Ishikawa (cell line): Measurements from ENCODE around the gene CLIP4.

Source experiments
- CEBPB ChIP-seq: IDR thresholded peaks from 2 replicates; pipeline ENCODE4 v1.6.1; 2012
- CREB1 ChIP-seq: IDR thresholded peaks from 2 replicates; pipeline ENCODE4 v1.6.1; 2012; ENCODE audit warnings: low read depth
- EGR1 ChIP-seq: IDR thresholded peaks from 2 replicates; pipeline ENCODE4 v1.6.1; 2012
- EP300 ChIP-seq: IDR thresholded peaks from 2 replicates; pipeline ENCODE4 v1.6.1; 2012; ENCODE audit warnings: borderline replicate concordance
- FOXM1 ChIP-seq: IDR thresholded peaks from 2 replicates; pipeline ENCODE4 v1.6.1; 2012; ENCODE audit warnings: low read depth, borderline replicate concordance
- MAX ChIP-seq: IDR thresholded peaks from 2 replicates; pipeline ENCODE4 v1.6.1; 2012
- NFIC ChIP-seq: IDR thresholded peaks from 2 replicates; pipeline ENCODE4 v1.6.1; 2012
- RAD21 ChIP-seq: IDR thresholded peaks from 2 replicates; pipeline ENCODE4 v1.6.1; 2012; ENCODE audit warnings: low read depth
- REST ChIP-seq: IDR thresholded peaks from 2 replicates; pipeline ENCODE4 v1.6.1; 2012; ENCODE audit warnings: low read depth, mild to moderate bottlenecking
- TAF1 ChIP-seq: IDR thresholded peaks from 2 replicates; pipeline ENCODE4 v1.6.1; 2012; ENCODE audit warnings: low read depth, mild to moderate bottlenecking
- TCF12 ChIP-seq: IDR thresholded peaks from 2 replicates; pipeline ENCODE4 v1.6.1; 2012; ENCODE audit warnings: low read depth
- TEAD4 ChIP-seq: IDR thresholded peaks from 2 replicates; pipeline ENCODE4 v1.6.1; 2012
- YY1 ChIP-seq: IDR thresholded peaks from 2 replicates; pipeline ENCODE4 v1.6.1; 2012; ENCODE audit warnings: low read depth
- ZBTB7A ChIP-seq: IDR thresholded peaks from 2 replicates; pipeline ENCODE4 v1.6.1; 2012; ENCODE audit warnings: low read depth
- TF ChIP-seq, protein P1 (sequence below): IDR thresholded peaks from 2 replicates; pipeline ENCODE4 v1.6.1; 2012

Gene CLIP4

GRCh38 chr2:29229640-29230039 lies 114.4 kb downstream of the CLIP4 start:
- TF ChIP-seq CREB1 (no peak), TEAD4 (no peak), YY1 (no peak), TCF12 (no peak), REST (no peak), CEBPB (no peak), ZBTB7A (no peak)
- TF ChIP-seq, protein P1, sequence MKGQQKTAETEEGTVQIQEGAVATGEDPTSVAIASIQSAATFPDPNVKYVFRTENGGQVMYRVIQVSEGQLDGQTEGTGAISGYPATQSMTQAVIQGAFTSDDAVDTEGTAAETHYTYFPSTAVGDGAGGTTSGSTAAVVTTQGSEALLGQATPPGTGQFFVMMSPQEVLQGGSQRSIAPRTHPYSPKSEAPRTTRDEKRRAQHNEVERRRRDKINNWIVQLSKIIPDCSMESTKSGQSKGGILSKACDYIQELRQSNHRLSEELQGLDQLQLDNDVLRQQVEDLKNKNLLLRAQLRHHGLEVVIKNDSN = no peak

DNA sequence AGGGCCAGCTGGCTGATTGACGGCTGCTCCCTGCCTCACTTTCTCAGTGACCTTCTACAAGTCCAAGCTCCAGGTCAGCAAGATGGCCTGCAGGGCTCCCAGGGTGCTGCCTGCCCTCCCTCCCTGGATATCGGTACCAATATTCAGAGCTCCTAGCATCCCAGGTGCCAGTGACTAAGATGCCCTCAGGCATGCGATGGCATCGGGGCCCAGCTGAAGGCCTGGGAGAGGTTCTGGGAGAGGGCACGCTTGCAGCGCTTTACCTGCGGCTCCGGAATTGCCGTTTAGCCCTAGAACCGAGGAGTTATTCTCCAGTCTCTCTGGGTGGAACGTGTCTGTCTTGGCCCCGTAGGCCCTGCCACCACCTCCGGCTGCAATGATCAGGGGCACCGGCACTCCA lies 116.8 kb downstream of the CLIP4 start:
- TF ChIP-seq ZBTB7A (no peak), CEBPB (no peak), MAX (no peak), RAD21 (no peak), TEAD4 (no peak), FOXM1 (no peak), YY1 (no peak), CREB1 (no peak)

DNA sequence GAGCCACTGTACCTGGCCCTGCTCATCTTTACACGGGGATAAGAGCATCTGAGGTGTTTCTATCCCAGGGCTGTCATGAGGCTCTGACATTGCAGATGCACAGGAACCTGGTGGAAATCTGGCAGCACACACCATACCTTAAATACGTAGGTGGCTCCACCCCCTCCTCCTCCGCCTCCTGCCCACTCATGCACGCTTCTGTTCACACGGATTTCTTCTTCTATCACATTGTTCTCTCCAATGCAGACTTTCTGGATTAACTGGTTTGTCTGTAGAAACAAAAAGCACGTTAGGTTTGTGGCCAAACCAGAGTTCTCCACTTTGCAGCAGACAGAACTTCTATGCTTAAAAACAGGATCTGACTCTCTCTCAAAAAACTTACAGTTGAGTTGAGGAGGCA lies 118.2 kb downstream of the CLIP4 start:
- TF ChIP-seq EP300 (peak; percentile 73; the same call in 1 of the 2 replicates), YY1 (0 out of 2 replicates have a peak, but pooled peaks have one; percentile 20), ZBTB7A (no peak), RAD21 (no peak), MAX (peak; percentile 81), NFIC (peak; percentile 77), FOXM1 (peak; percentile 57; the same call in 1 of the 2 replicates), EGR1 (peak; percentile 96), TAF1 (no peak), TCF12 (peak; percentile 74), TEAD4 (peak; percentile 78)

GRCh38 chr2:29235411-29235810 lies 120.2 kb downstream of the CLIP4 start:
- no peak for TF ChIP-seq ZBTB7A
- TF ChIP-seq REST = no peak
- no peak for TF ChIP-seq EGR1
- no peak for TF ChIP-seq YY1
- TF ChIP-seq CEBPB = no peak
- no peak for TF ChIP-seq CREB1
- TF ChIP-seq RAD21 = no peak
- TF ChIP-seq, protein P1 = no peak
- no peak for TF ChIP-seq FOXM1
- no peak for TF ChIP-seq NFIC

- TF ChIP-seq CEBPB = no peak
- TF ChIP-seq CREB1 = no peak
- TF ChIP-seq NFIC = no peak
- TF ChIP-seq ZBTB7A = no peak
- no peak for TF ChIP-seq EGR1
- TF ChIP-seq RAD21 = no peak
- TF ChIP-seq TEAD4 = no peak
- no peak for TF ChIP-seq FOXM1
- TF ChIP-seq MAX = no peak
- TF ChIP-seq, protein P1 = no peak
- no peak for TF ChIP-seq TCF12
- no peak for TF ChIP-seq TAF1
Observed at GRCh38 chr2:29236074-29236473, 120.9 kb downstream of the CLIP4 start.

- TF ChIP-seq EP300 (no peak), EGR1 (no peak), RAD21 (peak; percentile 85), FOXM1 (no peak)
Observed at GRCh38 chr2:29238497-29238896, 123.3 kb downstream of the CLIP4 start.
